Esophagus squamous epithelium (tissue), 4 donors: ENCODE results near the gene PDGFRA.

Source experiments
- POLR2A ChIP-seq, 4 donors: fragments of 450-650 bp; IDR thresholded peaks; one replicate each; pipeline ENCODE4 v1.6.1; 2017; ENCODE audit warnings: antibody characterized with exemption in 4 of 4, mild to moderate bottlenecking in 4 of 4, moderate library complexity in 3 of 4
- TF ChIP-seq, protein P1 (sequence below), 6 experiments: fragments of 450-650 bp in 4 of 6; fragments of 200-600 bp in 2 of 6; sonication (generic) in 2 of 6; IDR thresholded peaks; one replicate each; pipeline ENCODE4 v1.5.1; 2016 to 2019; ENCODE audit warnings: antibody characterized with exemption in 6 of 6, mild to moderate bottlenecking in 4 of 6, moderate library complexity in 4 of 6

DNA sequence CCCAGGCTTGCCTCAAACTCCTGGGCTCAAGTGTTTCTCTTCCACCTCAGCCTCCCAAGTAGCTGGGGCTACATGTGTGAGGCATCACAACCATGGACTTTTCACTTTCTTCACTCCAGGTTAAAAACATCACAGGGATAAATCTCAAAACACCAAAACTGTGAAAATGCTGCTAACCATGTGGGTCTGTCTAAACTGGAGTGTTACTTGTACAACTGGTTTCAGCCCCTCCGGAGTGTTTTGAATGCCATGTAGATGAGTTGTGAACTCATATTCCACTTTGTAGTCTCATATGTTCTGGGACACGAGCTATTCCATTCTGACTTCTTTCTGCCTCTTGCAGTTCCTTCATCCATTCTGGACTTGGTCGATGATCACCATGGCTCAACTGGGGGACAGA, 43.0 kb downstream of the PDGFRA start:
- TF ChIP-seq, protein P1, sequence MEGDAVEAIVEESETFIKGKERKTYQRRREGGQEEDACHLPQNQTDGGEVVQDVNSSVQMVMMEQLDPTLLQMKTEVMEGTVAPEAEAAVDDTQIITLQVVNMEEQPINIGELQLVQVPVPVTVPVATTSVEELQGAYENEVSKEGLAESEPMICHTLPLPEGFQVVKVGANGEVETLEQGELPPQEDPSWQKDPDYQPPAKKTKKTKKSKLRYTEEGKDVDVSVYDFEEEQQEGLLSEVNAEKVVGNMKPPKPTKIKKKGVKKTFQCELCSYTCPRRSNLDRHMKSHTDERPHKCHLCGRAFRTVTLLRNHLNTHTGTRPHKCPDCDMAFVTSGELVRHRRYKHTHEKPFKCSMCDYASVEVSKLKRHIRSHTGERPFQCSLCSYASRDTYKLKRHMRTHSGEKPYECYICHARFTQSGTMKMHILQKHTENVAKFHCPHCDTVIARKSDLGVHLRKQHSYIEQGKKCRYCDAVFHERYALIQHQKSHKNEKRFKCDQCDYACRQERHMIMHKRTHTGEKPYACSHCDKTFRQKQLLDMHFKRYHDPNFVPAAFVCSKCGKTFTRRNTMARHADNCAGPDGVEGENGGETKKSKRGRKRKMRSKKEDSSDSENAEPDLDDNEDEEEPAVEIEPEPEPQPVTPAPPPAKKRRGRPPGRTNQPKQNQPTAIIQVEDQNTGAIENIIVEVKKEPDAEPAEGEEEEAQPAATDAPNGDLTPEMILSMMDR (IDR thresholded peaks at IDR 0.05), result no peak
- TF ChIP-seq POLR2A (IDR thresholded peaks at IDR 0.05), result no peak
